GM19372 (cell line): ENCODE data around the gene FBXL5.

Experiments
- ATAC-seq: cut with Tn5 transposase; IDR thresholded peaks from one replicate; pipeline ENCODE4 v1.9.1; 2021; ENCODE audit warnings: mild to moderate bottlenecking, low read depth, moderate library complexity; ENCODE audit not compliant: unreplicated experiment

FBXL5 gene

DNA sequence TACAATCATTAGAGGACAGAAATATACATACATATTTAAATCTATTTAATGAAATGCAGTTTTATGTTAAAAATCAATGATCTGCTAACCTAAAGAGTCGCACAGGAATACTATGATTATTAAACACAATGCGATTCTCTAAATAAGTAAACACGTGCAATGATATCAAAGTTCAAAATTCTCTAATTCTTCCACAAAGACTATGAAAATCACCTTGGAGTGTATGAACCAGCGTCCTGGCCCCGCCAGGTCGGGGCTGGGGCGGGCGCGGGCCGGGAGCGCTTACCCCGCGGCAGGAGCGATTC is 25.9 kb upstream of the FBXL5 start:
- ATAC-seq, result no peak

DNA sequence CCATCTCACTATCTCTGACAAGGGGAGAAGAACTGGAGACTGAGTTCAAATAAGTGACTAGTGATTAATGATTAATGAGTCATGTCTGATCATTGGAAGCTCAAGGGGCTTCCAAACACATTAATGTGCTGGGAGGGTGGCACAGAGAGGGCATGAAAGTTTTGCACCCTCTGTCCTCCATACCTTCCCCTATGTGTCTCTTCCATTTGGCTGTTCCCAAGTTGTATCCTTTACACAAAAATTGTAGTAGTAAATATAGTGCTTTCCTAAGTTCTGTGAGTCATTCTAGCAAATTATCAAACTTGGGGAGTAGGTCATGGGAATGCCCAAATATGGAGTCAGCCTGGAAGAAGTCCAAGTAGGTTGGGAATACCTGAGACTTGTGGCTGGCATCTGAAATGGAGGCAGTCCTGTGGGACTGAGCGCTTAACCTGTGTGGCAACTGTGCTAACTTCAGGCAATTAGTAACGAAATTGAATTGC is 22.4 kb upstream of the FBXL5 start:
- no peak for ATAC-seq

DNA sequence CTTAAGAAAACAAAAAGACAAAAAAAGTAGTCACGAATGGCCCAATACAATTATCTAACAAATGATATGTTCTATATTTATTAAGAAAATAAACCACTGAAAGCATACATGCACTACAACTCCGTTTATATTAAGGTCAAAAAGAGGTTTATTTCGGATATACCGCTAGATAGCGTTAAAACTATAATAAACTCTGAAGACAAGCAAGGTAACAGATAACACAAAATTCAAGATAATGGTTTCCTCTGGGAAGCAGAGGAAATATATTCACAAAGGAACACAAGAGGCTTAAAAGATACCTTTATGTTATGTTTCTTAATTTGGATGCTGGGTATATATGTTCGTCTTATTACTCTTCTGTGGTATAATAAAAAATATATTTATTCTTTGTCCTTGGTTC is 21.7 kb upstream of the FBXL5 start:
- ATAC-seq, result no peak

DNA sequence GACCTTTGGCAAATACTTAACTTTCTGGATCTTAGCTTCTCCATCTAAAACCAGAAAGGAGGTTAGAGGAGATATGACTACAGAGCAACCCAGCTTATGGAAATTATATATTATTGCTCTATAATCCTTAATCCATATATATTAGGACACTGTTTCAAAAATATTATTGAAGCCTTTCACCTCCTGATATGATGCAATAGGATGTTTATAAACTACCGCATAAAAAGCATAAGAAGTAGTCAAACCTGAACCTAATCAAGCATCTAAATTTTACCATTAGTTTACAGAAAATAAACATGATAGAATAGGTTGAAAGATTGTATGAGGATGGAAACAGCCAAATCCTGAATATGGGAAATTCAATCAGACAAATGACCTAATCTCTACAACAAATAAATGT is 20.9 kb upstream of the FBXL5 start:
- no peak for ATAC-seq

DNA sequence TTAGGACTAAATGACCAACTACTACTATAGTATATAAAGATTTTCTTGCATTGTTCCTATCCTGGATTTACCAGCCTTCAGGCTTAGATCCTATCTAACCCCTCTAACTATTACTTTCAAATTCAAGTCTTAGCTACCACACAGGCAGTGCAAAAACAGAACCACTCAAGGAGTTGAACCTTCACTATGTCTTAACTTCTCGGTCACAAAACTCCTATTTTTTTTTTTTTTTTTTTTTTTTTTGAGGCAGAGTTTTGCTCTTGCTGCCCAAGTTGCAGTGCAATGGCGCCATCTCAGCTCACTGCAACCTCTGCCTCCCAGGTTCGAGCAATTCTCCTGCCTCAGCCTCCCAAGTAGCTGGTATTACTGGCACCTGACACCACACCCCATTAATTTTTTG is 20.2 kb upstream of the FBXL5 start:
- no peak for ATAC-seq

DNA sequence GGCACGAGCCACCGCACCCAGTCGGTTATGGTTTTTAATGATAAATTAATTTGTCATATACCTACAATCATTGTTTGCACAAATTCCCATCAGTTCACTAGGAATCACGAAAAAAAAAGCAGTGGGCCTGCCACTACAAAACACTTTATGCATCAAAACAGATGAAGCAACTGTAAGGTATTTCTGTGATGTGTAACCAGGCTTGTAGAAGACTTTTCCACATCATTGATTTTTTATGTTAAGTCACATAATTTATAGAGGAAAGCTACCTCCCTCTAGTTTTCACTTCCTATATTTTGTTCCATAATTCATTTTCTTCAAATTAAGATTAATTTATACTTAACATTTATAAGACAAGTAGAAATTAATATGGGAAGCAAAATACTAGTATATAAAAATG is 19.8 kb upstream of the FBXL5 start:
- no peak for ATAC-seq

DNA sequence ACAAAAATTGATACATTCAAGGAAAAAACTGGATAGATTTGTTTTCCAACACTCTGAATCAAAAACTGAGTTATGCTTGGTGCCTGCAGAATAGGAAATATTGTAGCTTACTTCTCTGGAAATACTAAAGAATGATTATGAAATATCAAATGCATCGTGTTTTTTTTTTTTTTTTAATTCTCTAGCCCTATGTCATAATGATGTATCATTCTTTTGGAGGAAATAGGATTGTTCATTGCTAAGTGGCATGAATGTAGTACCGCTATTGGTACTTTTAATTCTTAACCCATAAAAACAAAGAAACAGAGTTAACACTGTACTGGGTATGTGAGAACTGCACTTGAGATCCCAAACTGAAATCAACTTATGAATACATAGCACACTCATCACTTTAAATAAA is 18.9 kb upstream of the FBXL5 start:
- no peak for ATAC-seq

DNA sequence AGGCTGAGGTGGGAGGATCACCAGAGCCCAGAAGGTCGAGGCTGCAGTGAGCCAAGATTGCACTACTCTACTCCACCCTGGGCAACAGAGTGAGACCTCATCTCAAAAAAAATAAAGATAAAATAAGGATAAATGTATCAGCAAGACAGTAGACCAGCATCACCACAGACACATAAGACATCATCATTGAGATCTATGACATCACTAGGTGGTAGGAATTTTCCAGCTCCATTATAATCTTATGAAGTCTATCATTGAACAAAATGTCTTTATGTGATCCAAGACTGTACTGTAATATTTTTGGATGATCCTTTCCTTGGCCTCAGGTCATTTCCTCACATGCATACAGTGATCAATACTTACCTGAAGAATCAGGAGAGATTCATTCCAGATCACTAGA is 18.2 kb upstream of the FBXL5 start:
- ATAC-seq, result no peak

DNA sequence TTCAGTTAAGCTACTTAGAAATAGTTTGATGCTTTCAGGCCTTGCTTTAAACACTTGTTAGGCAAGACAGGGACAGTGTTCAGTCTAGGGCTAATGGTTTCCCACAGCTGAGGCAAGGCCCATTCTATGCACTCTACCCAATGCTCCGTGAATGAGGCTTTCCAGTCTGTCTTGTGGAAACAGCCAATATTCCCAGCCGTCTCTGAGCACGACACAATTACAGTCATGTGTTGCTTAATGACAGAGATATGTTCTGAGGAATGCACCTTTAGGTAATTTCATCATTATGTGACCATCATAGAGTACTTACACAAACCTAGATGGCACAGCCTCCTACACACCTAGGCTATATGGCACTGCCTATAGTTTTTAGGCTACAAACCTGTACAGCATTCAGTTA is 16.9 kb upstream of the FBXL5 start:
- ATAC-seq, result no peak

DNA sequence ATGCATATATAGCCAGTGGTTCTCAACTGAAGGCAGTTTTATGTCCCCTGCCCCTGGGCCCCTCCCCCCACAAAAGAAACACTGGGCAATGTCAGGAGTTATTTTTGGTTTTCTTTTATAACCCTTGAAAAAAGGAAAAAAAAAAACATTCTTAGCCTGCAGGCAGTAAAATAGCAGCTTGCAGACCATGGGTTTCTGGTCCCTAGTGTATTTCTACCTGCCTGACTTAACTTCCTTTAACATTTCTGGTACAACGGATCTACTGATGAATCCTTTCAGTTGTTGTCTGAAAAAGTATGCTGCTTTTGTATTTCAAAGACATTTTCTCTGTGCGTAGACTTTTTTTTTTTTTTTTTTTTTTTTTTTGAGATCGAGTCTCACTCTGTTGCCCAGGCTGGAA is 15.4 kb upstream of the FBXL5 start:
- ATAC-seq, result no peak

DNA sequence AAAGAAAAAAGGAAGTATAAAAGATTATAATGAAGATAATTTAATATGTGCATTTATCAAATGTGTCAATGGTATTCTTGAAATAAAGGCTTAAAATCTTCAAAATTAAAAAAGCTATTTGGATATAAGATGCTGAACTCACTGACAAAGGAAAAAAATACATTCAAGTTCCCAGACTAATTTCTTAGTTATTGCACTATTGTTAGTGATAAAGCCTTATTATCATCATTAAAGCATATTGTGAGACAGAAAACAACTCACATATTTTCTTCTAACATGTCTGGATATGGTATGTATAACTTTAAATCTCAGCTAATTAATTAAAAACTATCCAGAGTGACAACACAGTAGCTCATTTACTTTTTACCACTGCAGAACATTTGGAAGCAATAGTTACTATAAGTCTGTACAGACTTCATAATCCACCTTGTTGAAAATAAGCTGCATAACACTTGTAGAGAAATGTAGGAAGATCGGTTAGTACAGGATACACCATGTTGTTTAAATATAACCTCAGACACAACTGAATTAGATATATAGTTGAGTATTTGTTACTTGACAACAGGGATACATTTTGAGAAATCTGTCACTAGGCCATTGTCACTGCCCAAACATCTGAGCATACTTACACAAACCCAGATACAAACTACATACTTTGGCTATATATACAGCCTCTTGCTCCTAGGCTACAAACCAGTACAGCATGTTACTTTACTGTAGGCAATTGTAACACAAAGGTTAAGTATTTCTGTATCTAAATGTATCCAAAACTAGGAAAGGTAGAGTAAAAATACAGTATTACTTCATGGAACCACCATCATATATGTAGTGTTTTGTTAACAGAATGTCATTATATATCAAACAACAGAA is 13.6 kb upstream of the FBXL5 start:
- no peak for ATAC-seq

DNA sequence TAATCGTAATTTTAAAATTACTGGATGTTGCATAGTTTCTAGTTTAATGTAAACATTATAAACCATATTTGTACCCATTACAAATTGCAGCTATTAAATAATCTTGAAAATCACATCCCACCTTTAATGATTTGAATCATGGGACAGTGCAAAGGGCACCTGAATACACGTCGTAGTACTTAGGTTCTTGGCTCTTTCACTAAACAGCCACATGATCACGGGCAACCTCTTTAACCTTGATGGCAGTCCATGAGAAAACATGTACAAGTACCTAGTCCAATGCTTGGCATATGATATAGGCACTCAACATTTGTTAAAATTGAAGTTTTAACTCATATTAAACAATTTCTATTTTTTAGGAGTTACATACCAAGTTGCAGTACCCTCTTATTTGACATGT is 11.8 kb upstream of the FBXL5 start:
- ATAC-seq, result no peak

DNA sequence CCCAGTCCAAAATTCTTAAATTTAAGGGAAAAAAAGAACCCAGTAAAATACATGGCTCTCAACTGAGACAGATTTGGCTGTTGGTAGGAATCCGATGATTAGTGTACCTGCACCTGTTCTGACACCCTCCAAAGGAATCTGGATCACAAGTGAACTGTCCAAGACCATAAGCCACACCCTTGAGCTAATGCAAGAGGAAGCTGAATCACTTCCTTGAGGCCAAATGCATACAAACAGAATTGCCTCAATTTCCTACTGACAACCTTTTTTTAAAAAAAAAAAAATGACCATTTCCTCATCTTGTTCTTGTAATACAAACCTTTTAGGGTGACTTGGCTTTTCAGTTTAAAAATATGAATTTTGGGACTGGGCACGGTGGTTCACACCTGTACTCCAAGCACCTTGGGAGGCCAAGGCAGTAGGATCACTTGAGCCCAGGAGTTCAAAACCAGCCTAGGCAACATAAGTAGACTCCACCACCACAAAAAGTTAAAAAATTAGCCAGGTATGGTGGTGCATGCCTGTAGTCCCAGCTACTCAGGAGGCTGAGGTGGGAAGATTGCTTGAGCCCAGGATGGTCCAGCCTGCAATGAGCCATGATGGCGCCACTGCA is 10.7 kb upstream of the FBXL5 start:
- no peak for ATAC-seq

DNA sequence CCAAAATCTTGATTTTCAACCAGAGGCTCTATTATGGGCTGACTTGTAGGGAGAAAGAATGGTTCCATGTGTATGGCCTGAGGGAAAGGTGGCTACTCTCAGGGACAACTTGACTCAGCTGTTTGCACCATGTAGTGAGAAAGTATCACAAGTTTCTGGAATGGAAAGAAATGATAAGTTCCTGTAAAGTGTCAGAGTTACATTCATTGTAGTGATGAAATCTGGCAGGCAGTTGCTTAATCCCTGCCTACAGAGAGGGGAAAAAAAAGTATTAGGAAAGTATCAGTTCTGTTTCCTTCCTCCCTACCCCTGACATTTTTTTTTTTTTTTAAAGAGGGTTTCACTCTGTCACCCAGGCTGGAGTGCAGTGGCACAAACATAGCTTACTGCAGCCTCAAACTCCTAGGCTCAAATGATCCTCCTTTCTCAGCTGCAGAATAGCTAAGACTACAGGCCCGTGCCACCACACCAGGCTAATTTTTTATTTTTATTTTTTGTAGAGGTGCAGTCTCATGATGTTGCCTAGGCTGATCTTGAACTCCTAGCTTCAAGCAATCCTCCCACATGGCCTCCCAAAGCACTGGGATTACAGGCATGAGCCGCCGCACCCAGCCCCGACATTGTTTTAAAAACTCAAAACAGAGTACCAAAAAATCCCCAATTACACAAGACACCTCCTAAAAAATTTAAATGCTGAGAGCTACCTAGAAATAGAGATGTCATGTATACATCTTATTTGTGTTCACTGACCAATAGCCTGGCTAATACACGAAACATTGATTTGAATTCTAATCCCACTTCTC is 4.8 kb upstream of the FBXL5 start:
- no peak for ATAC-seq

DNA sequence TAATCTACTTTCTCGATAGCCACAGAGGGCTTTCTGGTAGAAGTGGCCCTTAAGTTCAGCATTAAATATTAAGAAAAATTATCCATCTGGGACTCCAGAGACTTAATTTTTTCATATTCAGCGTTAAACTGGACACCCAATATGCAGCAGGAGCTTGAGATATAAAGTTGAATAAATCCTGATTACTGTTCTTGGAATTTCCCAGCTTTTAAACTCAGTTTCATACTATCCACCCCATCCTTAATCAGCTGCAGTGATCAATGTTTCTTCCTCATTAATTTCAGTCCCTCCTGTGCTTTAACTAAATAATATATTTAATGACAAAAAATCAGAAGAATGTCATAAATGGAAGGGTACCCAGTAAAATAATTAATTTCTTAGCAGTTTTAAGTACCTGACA is 3.6 kb upstream of the FBXL5 start:
- ATAC-seq, result no peak

DNA sequence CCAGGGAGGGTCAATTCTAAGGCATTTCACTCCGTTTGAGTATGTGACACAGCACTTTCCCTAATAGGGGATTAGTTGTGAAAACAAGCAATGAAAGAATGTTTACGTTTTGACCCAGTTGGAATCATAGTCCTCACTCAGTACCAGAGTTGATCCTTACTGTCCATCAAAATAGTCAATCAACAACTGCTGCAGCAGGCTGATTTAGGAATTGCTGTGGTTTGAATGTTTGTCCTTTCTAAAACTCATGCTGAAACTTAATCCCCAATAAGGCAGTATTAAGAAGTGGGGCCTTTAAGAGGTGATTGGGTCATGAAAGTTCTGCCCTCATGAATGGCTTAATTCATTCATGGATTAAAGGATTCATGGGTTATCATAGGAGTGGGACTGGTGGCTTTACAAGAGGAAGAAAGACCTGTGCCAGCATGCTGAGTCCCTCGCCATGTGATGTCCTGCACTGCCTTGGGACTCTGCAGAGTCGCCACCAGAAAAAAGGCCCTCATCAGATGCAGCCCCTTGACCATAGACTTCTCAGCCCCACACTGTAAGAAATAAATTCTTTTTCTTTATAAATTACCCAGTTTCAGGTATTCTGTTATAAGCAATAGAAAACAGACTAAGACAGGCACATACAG is 3.1 kb upstream of the FBXL5 start:
- no peak for ATAC-seq

DNA sequence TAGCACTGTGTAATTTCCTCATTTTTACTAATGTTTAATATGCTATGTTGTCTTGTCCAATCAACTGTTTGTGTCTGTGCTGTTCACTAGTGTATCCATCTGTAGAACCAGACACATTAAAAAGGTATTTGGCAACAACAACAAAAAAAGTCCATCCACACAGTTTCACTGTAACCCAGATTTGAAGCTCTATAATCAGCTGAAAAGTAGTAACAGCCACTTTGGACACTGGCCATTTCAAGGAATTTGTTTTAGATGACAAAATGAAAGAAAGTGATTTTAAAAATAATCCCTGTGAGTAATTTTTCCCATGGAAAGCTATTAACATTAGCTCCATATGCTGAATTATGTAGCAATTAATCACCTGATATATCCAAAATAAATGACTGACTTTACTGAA is 2.2 kb upstream of the FBXL5 start:
- no peak for ATAC-seq

DNA sequence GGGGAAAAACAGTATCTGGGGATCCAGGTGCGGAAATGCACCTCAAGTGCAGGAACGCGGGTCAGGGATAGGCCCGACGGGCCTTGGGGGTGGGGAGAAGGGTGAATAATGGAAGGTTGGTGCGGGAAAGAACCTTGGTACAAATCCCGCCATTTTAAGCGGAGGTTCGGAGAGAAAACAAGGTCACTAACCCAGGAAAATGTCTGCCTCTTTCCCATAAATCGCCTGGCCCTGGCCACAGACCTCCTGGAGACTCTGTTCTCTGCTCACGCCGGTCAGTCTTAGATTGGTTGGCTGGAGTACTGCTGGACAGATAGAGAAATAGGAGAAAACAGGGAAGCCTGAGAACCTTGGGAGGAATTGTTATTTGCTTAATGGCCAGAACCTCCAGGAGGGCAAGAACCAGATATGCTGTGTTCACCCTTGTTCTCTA is 897 bp upstream of the FBXL5 start:
- no peak for ATAC-seq

DNA sequence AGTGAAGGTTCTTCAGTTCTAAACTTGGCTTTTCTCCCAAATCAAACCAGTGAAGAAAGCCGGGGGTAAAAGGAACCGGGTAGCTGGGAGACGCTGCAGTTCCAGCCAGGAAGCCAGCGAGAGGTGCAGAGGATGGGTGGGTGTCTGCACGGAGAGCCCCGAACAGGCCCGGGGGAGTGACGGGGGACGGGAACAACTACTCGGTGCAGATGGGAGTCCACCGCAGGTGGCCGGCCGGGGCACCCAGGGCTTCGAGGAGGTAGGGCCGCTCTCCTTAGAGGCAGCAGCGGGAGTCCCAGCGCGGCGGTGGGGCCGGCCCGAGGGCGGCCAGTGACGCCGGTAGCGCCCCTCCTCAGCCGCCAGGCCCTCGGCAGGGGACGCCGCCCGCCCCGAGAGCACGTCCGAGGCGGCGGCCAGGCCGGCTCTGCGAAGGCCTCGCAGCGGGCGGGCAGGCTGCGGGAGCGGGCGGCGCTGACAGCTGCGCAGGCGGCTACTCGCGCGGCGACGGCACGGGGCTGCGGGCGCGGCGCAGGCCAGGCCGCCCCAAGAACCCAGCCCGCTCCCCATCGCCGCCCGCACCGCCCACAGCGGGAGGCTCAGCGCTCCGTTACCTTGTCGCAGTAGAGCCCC is 449 bp downstream of the FBXL5 start:
- ATAC-seq, result peak; percentile 46

DNA sequence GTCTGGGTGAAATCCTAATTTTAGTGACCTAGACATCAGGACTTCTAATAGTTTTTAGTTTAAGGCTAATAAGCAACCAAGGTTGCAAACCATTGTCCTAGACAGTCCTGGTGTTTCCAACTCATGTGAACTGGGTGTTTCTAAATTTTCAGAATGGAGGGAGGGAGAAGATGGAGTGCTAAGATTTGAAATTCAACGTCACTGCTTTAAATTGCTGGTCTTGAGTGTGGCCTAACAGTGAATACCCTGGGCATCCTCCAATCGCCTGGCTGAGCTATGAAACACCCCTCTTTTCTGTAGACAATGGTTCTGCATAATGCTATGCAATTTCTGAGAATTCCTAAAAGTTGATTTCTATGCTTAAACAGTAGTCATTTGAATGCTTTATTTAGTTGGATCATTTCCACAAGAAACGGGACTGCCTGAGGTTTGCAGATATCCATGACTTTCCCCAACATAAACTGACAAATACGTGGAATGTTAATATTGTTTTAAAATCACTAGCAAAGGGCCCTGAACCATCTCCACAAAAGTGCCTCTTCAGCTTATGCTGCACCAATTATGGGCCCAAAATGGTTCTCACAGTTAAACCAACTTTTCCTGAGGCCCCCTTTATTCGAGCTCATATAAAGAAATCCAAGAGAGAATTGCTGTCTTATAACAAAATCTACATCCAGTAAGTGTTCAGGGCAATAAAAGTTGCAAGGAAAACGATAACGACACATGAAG is 1.1 kb downstream of the FBXL5 start:
- ATAC-seq, result no peak
